Measurements from ENCODE around the gene SYNGR2. TPM values are rescaled to one million over a fixed set of nuclear protein-coding genes. Genes with fewer than 3 reads are reported as not detected.

SYNGR2 gene
- total and polyA plus RNA-seq, 2 of the 8 experiments (the other 6 are each of a cell fraction or from before 2014, with no cell fraction given), result 50.0 to 139 TPM

- Histone ChIP-seq H3K4me1 (replicated peaks in 1 of 4; ENCODE audit: control insufficient read depth in 3 of 4, insufficient read depth in 4 of 4, low read length in 3 of 4) (no peaks in the 10 kb centered on the region), H3K23me2 (ENCODE audit: low read depth, low read length) (no peaks in the 10 kb centered on the region), H3K36me3 (ENCODE audit: control insufficient read depth in 2 of 4, insufficient read depth in 4 of 4, low read length in 3 of 4) (no peaks in the 10 kb centered on the region), H3K9ac (replicated peaks in 1 of 4; ENCODE audit: extremely low read depth in 1 of 4, low read depth in 3 of 4, low read length in 3 of 4) (no peak overlapping the region), H4K91ac (replicated peaks; ENCODE audit: insufficient read length, low read length) (no peak overlapping the region), H4K5ac (ENCODE audit: insufficient read length, low read depth, low read length) (no peak overlapping the region), H3K4ac (replicated peaks; ENCODE audit: insufficient read length, low read depth, low read length) (no peak overlapping the region), H3K18ac (ENCODE audit: extremely low read depth, low read length) (no peak overlapping the region), H3K23ac (ENCODE audit: insufficient read length) (no peak overlapping the region), H3K79me1 (ENCODE audit: low read depth, low read length) (no peaks in the 10 kb centered on the region), H4K20me1 (replicated peaks in 1 of 2; ENCODE audit: control insufficient read depth in 1 of 2, insufficient read depth in 2 of 2, low read length in 2 of 2) (no peaks in the 10 kb centered on the region), H3K4me2 (ENCODE audit: insufficient read depth in 1 of 2, low read depth in 2 of 2, low read length in 2 of 2) (no peak overlapping the region), H3K79me2 (ENCODE audit: control insufficient read depth in 1 of 2, insufficient read depth in 2 of 2, low read length in 2 of 2) (no peaks in the 10 kb centered on the region), H2BK20ac (ENCODE audit: low read length) (no peak overlapping the region), H3K9me3 (ENCODE audit: insufficient read depth in 2 of 2, low read depth in 1 of 2, low read length in 1 of 2) (no peaks in the 10 kb centered on the region), H3K27ac (ENCODE audit: low read depth, low read length) (no peak overlapping the region), H2BK15ac (ENCODE audit: low read length) (no peak overlapping the region), H2BK12ac (ENCODE audit: low read depth, low read length) (no peak overlapping the region), H3K27me3 (replicated peaks in 1 of 4; ENCODE audit: control insufficient read depth in 3 of 4, extremely low read depth in 1 of 4, insufficient read depth in 3 of 4, low read length in 3 of 4) (no peaks in the 10 kb centered on the region), H4K8ac (ENCODE audit: extremely low read depth, insufficient read depth, low read length) (no peak overlapping the region), H3K14ac (ENCODE audit: insufficient read length) (no peak overlapping the region), H2BK5ac (ENCODE audit: low read depth, low read length) (no peak overlapping the region), H3K4me3 (ENCODE audit: extremely low read depth in 1 of 4, insufficient read depth in 2 of 4, low read depth in 3 of 4, low read length in 4 of 4) (no peak overlapping the region), H2BK120ac (replicated peaks; ENCODE audit: low read depth, low read length) (no peak overlapping the region), H2AK5ac (ENCODE audit: low read depth, low read length) (no peak overlapping the region), H2AFZ (ENCODE audit: low read length) (no peak overlapping the region), H3K56ac (replicated peaks; ENCODE audit: insufficient read length, low read depth, low read length) (no peak overlapping the region)
- ChIA-PET POLR2A (ENCODE audit: partially characterized antibody) (no interaction called here), CTCF (ENCODE audit: partially characterized antibody) (no interaction called here)
- WGBS, 2 experiments (ENCODE audit: extremely low coverage in 1 of 2, insufficient coverage in 1 of 2, insufficient read length in 1 of 2, insufficient replicate concordance in 2 of 2, low coverage in 1 of 2, low lambda C conversion rate in 2 of 2, missing lambda C conversion rate in 1 of 2), result 94% methylated on average over 11 of the region's 11 CpGs; no CpG with 5 or more reads in 1 of the 2 experiments
- FAIRE-seq, result no peak
- DNase-seq (ENCODE audit: low read depth in 1 of 2, low spot score in 2 of 2), result no peak
- no peak for TF ChIP-seq SP2 (IDR thresholded peaks at IDR 0.05; ENCODE audit: low read length)
- no peak for TF ChIP-seq E2F6 (IDR thresholded peaks at IDR 0.05)
- no peak for TF ChIP-seq TAF7 (optimal IDR thresholded peaks at IDR 0.05; ENCODE audit: borderline replicate concordance, low read depth, low read length)
- no peak for TF ChIP-seq SRF (IDR thresholded peaks at IDR 0.05; ENCODE audit: low read depth, low read length)
- TF ChIP-seq SAP30 (IDR thresholded peaks at IDR 0.05; ENCODE audit: insufficient read depth, insufficient replicate concordance, low read length), result no peak
- TF ChIP-seq CTCF (IDR thresholded peaks at IDR 0.05; ENCODE audit: control extremely low read depth in 1 of 3, insufficient read depth in 1 of 3, low read depth in 1 of 3, low read length in 3 of 3), result no peak
- no peak for TF ChIP-seq USF2 (IDR thresholded peaks at IDR 0.05; ENCODE audit: low read length)
- no peak for TF ChIP-seq TBP (IDR thresholded peaks at IDR 0.05; ENCODE audit: low read depth, low read length)
Measured at GRCh38 chr17:78154903-78155811, 13.2 kb upstream of the SYNGR2 start.

Data from H1 (cell line).